Activated CD4-positive, alpha-beta T cell treated with anti-CD3 and anti-CD28 coated beads, Interleukin-2, amount 10 ng/mL, durations not matched to agents 24 days and 14 days (primary cell): ENCODE data around the gene HOXB6. TPM values are rescaled to one million over a fixed set of nuclear protein-coding genes. Genes with fewer than 3 reads are reported as not detected.

ENCODE experiments used
- DNase-seq: peaks from one replicate; pipeline ENCODE4 v3.0.0; 2022
- H3K27ac Mint-ChIP-seq: one replicate; pipeline ENCODE4 v1.8.0; 2022; ENCODE audit warnings: mild to moderate bottlenecking, mixed read lengths
- H3K27me3 Mint-ChIP-seq: one replicate; pipeline ENCODE4 v1.8.0; 2022; ENCODE audit warnings: mixed read lengths
- H3K36me3 Mint-ChIP-seq: one replicate; pipeline ENCODE4 v1.8.0; 2022; ENCODE audit warnings: low read depth, mild to moderate bottlenecking, mixed read lengths
- H3K4me1 Mint-ChIP-seq: one replicate; pipeline ENCODE4 v1.8.0; 2021; ENCODE audit warnings: mixed read lengths
- H3K4me3 Mint-ChIP-seq: one replicate; pipeline ENCODE4 v1.8.0; 2022; ENCODE audit warnings: mild to moderate bottlenecking, moderate library complexity, mixed read lengths
- H3K9me3 Mint-ChIP-seq: one replicate; pipeline ENCODE4 v1.8.0; 2021; ENCODE audit warnings: mixed read lengths
- intact Hi-C: fragments of 100-400 bp; cut with micrococcal nuclease; formaldehyde crosslinking; loops from one replicate; pipeline ENCODE4 v1.15.1; 2023
- total RNA-seq: library from RNA; stranded (reverse); gene quantifications from 2 replicates; pipeline ENCODE4 v1.2.3, GENCODE V29; 2022

Gene HOXB6
- total RNA-seq, 1 donor from 2014 or later = 0.33 TPM

DNA sequence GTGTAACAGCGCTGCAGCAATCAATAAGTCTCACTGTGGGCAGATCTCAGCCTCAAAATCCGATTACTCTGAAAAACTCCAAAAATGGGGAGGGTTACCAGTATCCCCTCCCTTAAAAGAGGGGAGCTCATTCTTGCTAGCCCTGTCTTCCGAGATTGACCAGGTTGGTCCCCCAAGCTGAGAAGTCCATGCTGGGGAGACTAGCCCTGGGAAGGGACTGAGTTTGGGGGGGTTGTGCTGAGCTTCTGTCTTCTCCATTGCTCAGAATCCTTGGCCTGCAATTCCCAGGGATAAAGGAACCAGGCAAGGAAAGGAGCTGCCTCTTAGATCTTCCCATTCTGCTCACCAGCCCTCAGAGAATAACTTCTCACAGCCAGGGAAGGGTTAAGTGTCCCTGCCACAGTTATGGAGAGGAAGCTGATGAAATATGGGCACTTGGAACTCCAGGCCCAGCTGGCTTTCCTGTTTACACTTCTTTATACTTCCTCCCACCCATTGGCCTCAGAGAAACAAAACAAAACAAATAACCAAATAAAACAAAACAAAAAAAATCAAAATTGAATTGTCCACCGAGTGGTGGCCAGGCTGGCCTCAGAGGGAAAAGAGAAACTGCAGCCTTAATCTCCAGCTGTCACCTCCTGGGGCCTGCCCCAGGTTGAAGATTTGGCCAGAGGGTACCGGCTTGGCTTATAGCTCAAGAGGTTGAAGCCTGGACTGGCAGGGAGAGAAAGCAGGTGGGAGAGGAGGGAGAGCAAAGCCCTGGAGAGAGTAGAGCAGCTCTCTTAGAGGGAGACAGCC lies 17.3 kb downstream of the HOXB6 start:
- Mint-ChIP-seq H3K36me3 (peaks cover 3% of the 10 kb centered on the region), H3K4me3 (peak overlapping the region; percentile 39), H3K27me3 (peaks cover 82% of the 10 kb centered on the region), H3K27ac (no peak overlapping the region), H3K9me3 (no peaks in the 10 kb centered on the region), H3K4me1 (peaks cover 56% of the 10 kb centered on the region)
- no peak for DNase-seq
- intact Hi-C loops = no loop called here

DNA sequence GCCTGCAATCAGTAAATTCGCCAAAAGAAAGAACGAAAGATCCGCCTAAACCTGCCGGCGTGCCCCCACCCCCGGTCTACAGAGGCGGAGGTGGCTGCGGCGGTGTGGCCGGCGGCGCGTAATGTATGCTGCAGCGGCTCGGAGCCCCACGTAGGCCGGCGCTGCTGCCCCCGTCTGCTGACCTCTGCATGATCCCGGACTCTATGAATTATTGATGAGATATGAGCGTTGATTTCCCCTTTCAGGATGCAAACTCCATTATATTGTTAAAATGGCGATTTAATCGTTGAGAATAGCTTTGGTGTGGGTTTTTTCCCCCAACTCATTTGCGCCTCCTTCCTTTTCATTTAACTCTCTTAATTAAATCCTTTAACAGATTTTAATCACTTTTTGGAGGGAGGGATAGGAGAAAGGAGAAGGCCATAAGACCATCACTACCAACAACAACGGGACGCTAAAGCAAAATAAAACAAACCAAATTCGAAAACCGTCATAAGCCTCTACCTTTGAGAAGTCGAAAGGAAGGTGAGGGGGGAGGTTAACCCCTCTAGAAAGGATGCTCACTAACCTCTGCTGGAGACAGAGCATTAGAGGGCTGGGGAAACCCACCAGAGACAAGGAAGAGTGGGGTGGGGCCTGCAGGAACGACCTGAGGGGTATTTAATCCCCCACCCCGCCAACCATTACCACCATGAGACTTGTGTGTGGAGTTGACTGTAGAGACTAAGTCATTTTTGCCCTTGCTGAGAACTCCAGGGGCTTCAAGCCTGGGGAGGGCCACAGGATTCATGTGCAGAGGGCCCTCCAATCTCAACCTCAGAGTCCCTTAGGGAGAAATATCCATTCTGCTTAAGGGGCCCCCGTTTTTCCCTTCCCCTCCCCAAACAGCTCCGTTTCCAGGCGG lies 18.2 kb downstream of the HOXB6 start:
- peak overlapping the region; percentile 87 for H3K4me3 Mint-ChIP-seq
- peak; percentile 76 for DNase-seq
- H3K27ac Mint-ChIP-seq = peak overlapping the region; percentile 3
- H3K4me1 Mint-ChIP-seq = peaks cover 60% of the 10 kb centered on the region
- H3K27me3 Mint-ChIP-seq = peaks cover 81% of the 10 kb centered on the region
- intact Hi-C loops = no loop called here
- peaks cover 3% of the 10 kb centered on the region for H3K36me3 Mint-ChIP-seq
- no peaks in the 10 kb centered on the region for H3K9me3 Mint-ChIP-seq

- no peak for DNase-seq
- intact Hi-C loops = no loop called here
- H3K9me3 Mint-ChIP-seq = no peaks in the 10 kb centered on the region
- H3K4me3 Mint-ChIP-seq = peak overlapping the region; percentile 87
- H3K27me3 Mint-ChIP-seq = peaks cover 80% of the 10 kb centered on the region
- peaks cover 6% of the 10 kb centered on the region for H3K36me3 Mint-ChIP-seq
- peaks cover 71% of the 10 kb centered on the region for H3K4me1 Mint-ChIP-seq
- no peak overlapping the region for H3K27ac Mint-ChIP-seq
Measured at GRCh38 chr17:48584223-48584741, 20.5 kb downstream of the HOXB6 start.

GRCh38 chr17:48583708-48584222 lies 21.0 kb downstream of the HOXB6 start:
- Mint-ChIP-seq H3K27me3 (peaks cover 81% of the 10 kb centered on the region), H3K4me1 (peaks cover 76% of the 10 kb centered on the region), H3K9me3 (no peaks in the 10 kb centered on the region), H3K4me3 (peak overlapping the region; percentile 11), H3K27ac (no peak overlapping the region), H3K36me3 (peaks cover 6% of the 10 kb centered on the region)
- no peak for DNase-seq
- intact Hi-C loops = no loop called here

- peaks cover 73% of the 10 kb centered on the region for H3K4me1 Mint-ChIP-seq
Measured at GRCh38 chr17:48582750-48583069, 22.1 kb downstream of the HOXB6 start.

DNA sequence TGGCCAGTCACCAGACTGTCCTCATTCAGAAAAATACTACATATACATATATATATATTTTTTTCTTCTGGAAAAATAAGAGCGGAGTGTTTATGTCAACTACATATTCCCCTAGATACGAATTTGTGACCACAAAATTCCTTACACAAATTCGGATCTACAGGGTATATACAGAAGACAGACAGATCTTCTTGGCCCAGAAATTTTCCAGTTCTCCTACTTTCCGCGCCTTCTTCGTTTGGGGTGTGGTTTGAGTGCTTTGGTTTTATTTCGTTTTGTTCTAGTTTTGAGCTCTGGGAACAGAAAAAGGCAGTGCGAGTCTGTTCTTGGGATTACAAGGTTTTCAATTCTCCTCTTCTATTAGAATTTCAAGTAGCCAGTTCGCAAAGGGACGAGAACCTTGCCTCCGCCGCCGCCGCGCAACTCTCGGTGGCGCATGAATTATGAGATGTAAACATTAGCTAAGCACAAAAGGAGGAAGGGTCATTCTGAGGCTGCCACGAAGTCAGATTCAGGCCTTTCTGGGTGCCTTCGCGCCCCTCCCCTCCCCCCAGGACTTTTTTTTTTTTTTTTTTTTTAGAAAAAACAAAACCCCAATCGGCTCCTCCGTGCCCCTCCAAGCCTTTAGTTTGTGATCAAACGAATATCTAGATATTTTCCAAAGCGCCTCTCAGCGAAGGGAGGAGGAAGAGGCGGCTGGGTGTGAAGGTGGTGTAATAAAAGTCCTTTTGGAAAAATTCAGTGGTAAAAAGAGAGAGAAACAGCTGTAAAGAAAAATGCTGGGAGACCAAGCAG lies 24.8 kb downstream of the HOXB6 start:
- no peaks in the 10 kb centered on the region for H3K9me3 Mint-ChIP-seq
- peak overlapping the region; percentile 42 for H3K27ac Mint-ChIP-seq
- peaks cover 8% of the 10 kb centered on the region for H3K36me3 Mint-ChIP-seq
- peaks cover 62% of the 10 kb centered on the region for H3K4me1 Mint-ChIP-seq
- DNase-seq = peak; percentile 59
- peak overlapping the region; percentile 92 for H3K4me3 Mint-ChIP-seq
- H3K27me3 Mint-ChIP-seq = peaks cover 50% of the 10 kb centered on the region
- intact Hi-C loops = loop anchor here (2.0 kb wide), 1 partner anchor 37 kb away; no protein-coding TSS in a partner anchor

More at GRCh38 chr17:48582750-48583069, 22.1 kb downstream of the HOXB6 start:
- H3K9me3 Mint-ChIP-seq = no peaks in the 10 kb centered on the region
- no peak for DNase-seq
- H3K4me3 Mint-ChIP-seq = peak overlapping the region; percentile 72
- peaks cover 6% of the 10 kb centered on the region for H3K36me3 Mint-ChIP-seq
- H3K27me3 Mint-ChIP-seq = peaks cover 71% of the 10 kb centered on the region
- intact Hi-C loops = no loop called here
- H3K27ac Mint-ChIP-seq = peak overlapping the region; percentile 43

- intact Hi-C loops = loop anchor here (2.0 kb wide), 1 partner anchor 37 kb away; no protein-coding TSS in a partner anchor
- Mint-ChIP-seq H3K4me3 (peak overlapping the region; percentile 92), H3K27me3 (peaks cover 48% of the 10 kb centered on the region), H3K9me3 (no peaks in the 10 kb centered on the region), H3K27ac (peak overlapping the region; percentile 65), H3K4me1 (peaks cover 58% of the 10 kb centered on the region), H3K36me3 (peaks cover 8% of the 10 kb centered on the region)
- DNase-seq = no peak
Measured at GRCh38 chr17:48579471-48579759, 25.4 kb downstream of the HOXB6 start.

- H3K36me3 Mint-ChIP-seq = peaks cover 8% of the 10 kb centered on the region
- H3K27ac Mint-ChIP-seq = peak overlapping the region; percentile 86
- DNase-seq = peak; percentile 63
- intact Hi-C loops = loop anchor here (2.0 kb wide), 1 partner anchor 36 kb away; no protein-coding TSS in a partner anchor
- peaks cover 44% of the 10 kb centered on the region for H3K27me3 Mint-ChIP-seq
- peaks cover 56% of the 10 kb centered on the region for H3K4me1 Mint-ChIP-seq
- no peaks in the 10 kb centered on the region for H3K9me3 Mint-ChIP-seq
- H3K4me3 Mint-ChIP-seq = peak overlapping the region; percentile 92
Measured at GRCh38 chr17:48578616-48579470, 25.9 kb downstream of the HOXB6 start.

GRCh38 chr17:48577946-48578615 lies 26.7 kb downstream of the HOXB6 start, which contains the start of gene HOXB4:
HOXB4 (minus strand) TSS chr17:48578350; CDS start chr17:48578319, 31 bp downstream.
- Mint-ChIP-seq H3K4me1 (peaks cover 60% of the 10 kb centered on the region), H3K27ac (peak within 1 kb of the TSS; percentile 86), H3K27me3 (peaks cover 38% of the 10 kb centered on the region), H3K4me3 (peak within 1 kb of the TSS; percentile 92), H3K9me3 (no peaks in the 10 kb centered on the region), H3K36me3 (peaks cover 5% of the 10 kb centered on the region)
- peak; percentile 93 for DNase-seq
- intact Hi-C loops = loop anchor here (2.0 kb wide), 1 partner anchor 35 kb away; no protein-coding TSS in a partner anchor

GRCh38 chr17:48577330-48577945 lies 27.3 kb downstream of the HOXB6 start:
- H3K36me3 Mint-ChIP-seq = peaks cover 5% of the 10 kb centered on the region
- peaks cover 54% of the 10 kb centered on the region for H3K4me1 Mint-ChIP-seq
- H3K9me3 Mint-ChIP-seq = no peaks in the 10 kb centered on the region
- peaks cover 32% of the 10 kb centered on the region for H3K27me3 Mint-ChIP-seq
- peak; percentile 69 for DNase-seq
- peak overlapping the region; percentile 81 for H3K27ac Mint-ChIP-seq
- peak overlapping the region; percentile 86 for H3K4me3 Mint-ChIP-seq
- intact Hi-C loops = no loop called here

DNA sequence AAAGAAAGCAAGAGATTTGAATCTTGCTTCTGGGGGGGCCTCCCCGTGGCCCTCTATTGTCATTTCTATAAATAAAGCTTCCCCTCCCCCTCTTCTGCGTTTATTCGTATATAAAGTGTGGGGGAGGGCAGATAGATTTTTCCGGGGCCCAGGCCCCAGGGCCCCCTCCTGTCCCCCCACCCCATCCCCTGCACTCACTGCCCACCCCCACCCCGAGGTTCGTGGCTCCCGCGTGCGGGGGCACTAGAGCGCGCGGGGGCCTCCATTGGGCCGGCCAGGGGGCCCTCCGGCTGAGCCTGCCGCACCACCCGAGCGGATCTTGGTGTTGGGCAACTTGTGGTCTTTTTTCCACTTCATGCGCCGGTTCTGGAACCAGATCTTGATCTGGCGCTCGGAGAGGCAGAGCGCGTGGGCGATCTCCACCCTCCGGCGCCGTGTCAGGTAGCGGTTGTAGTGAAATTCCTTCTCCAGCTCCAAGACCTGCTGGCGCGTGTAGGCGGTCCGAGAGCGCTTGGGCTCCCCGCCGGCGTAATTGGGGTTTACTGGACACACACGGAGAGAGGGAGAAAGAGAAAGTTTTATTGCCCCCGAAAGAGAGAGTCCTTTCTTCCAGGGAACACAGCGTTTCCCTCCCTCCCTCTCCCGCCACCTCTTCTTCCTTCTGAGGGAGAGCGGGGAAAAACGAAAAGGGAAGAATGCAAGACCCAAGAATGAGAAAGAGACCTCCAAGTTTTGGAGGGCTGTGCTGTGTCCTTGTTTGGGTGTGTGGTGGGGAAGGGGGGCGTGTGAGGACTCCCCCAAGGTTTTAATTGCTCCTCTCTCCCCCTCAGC lies 28.1 kb downstream of the HOXB6 start:
- Mint-ChIP-seq H3K9me3 (no peaks in the 10 kb centered on the region), H3K4me1 (peaks cover 51% of the 10 kb centered on the region), H3K36me3 (peaks cover 5% of the 10 kb centered on the region), H3K27me3 (peaks cover 27% of the 10 kb centered on the region), H3K4me3 (peak overlapping the region; percentile 86), H3K27ac (peak overlapping the region; percentile 71)
- DNase-seq = peak; percentile 68
- intact Hi-C loops = no loop called here
